Natural killer cell (primary cell): ENCODE results near the gene CCL26. TPM values are rescaled to one million over a fixed set of nuclear protein-coding genes. Genes with fewer than 3 reads are reported as not detected.
A peak's percentile ranks its signal among the peaks of the same experiment; 100 is the strongest.
"Not testable (repeated sequence)": the region's sequence is repeated elsewhere in the genome, so short reads cannot be mapped to it uniquely, and the experiment has no call there.

Experiments used
- ATAC-seq, 3 donors: fragments of 150-1000 bp in 2 of 3; fragments of 200-7000 bp in 1 of 3; cut with Tn5 transposase; 1 replicate in 1 of 3; 2 replicates in 2 of 3; pipeline ENCODE4 v1.10.0; 2021; ENCODE audit warnings: mild to moderate bottlenecking in 2 of 3, moderate library complexity in 2 of 3
- DNase-seq, 2 donors: peaks; one replicate each; pipeline versions ENCODE4 v3.0.0 to v3.0.0-alpha.2; 2013 to 2021; ENCODE audit warnings: mixed read lengths in 1 of 2
- H3K27ac ChIP-seq: one replicate; pipeline ENCODE4 v1.5.1; 2013; ENCODE audit warnings: mild to moderate bottlenecking, low read length
- H3K27me3 ChIP-seq: one replicate; pipeline ENCODE4 v1.6.1; 2013; ENCODE audit warnings: low read length; ENCODE audit not compliant: control insufficient read depth, insufficient read depth
- H3K36me3 ChIP-seq: one replicate; pipeline ENCODE4 v1.6.1; 2013; ENCODE audit warnings: low read length; ENCODE audit not compliant: control insufficient read depth, insufficient read depth
- H3K4me1 ChIP-seq: one replicate; pipeline ENCODE4 v1.6.1; 2013; ENCODE audit warnings: low read length; ENCODE audit not compliant: control insufficient read depth, insufficient read depth
- H3K4me3 ChIP-seq: one replicate; pipeline ENCODE4 v1.5.1; 2013; ENCODE audit warnings: low read length
- H3K9me3 ChIP-seq: one replicate; pipeline ENCODE4 v1.6.1; 2013; ENCODE audit warnings: low read length; ENCODE audit not compliant: control insufficient read depth, insufficient read depth
- H3K27ac Mint-ChIP-seq, 2 donors: one replicate each; pipeline ENCODE4 v1.8.0; 2022; ENCODE audit warnings: mild to moderate bottlenecking in 2 of 2, mixed read lengths in 2 of 2, moderate library complexity in 1 of 2
- H3K27me3 Mint-ChIP-seq, 2 donors: one replicate each; pipeline ENCODE4 v1.8.0; 2022; ENCODE audit warnings: low read depth in 2 of 2, mixed read lengths in 2 of 2
- H3K36me3 Mint-ChIP-seq: one replicate; pipeline ENCODE4 v1.8.0; 2022; ENCODE audit warnings: mixed read lengths
- H3K4me1 Mint-ChIP-seq, 2 donors: one replicate each; pipeline ENCODE4 v1.8.0; 2022; ENCODE audit warnings: mixed read lengths in 2 of 2
- H3K4me3 Mint-ChIP-seq: one replicate; pipeline ENCODE4 v1.8.0; 2022; ENCODE audit warnings: mild to moderate bottlenecking, moderate library complexity, mixed read lengths
- H3K9me3 Mint-ChIP-seq, 2 donors: one replicate each; pipeline ENCODE4 v1.8.0; 2022; ENCODE audit warnings: mixed read lengths in 2 of 2
- WGBS: methylation state at CpG from one replicate; pipeline ENCODE4 v1.1.7; 2013; ENCODE audit warnings: missing lambda C conversion rate; ENCODE audit not compliant: insufficient coverage; 5-methylcytosine and 5-hydroxymethylcytosine counted together
- intact Hi-C: fragments of 100-400 bp; cut with micrococcal nuclease; formaldehyde crosslinking; loops from one replicate; pipeline ENCODE4 v1.14.2; 2022
- total RNA-seq, 4 donors: library from RNA; stranded (reverse); fragments of 120-200 nt in 1 of 4; gene quantifications; one replicate each; pipeline versions ENCODE4 v1.2.3 to v1.2.4, GENCODE V29; 2013 to 2022
- TF ChIP-seq, protein P1 (sequence below): fragments of 200-600 bp; IDR thresholded peaks from one replicate; pipeline ENCODE4 v1.8.0; 2022; ENCODE audit warnings: antibody characterized with exemption

CCL26 gene
- total RNA-seq, 3 donors from 2014 or later (not counting 1 experiment from before 2014, with no cell fraction given) = not detected

DNA sequence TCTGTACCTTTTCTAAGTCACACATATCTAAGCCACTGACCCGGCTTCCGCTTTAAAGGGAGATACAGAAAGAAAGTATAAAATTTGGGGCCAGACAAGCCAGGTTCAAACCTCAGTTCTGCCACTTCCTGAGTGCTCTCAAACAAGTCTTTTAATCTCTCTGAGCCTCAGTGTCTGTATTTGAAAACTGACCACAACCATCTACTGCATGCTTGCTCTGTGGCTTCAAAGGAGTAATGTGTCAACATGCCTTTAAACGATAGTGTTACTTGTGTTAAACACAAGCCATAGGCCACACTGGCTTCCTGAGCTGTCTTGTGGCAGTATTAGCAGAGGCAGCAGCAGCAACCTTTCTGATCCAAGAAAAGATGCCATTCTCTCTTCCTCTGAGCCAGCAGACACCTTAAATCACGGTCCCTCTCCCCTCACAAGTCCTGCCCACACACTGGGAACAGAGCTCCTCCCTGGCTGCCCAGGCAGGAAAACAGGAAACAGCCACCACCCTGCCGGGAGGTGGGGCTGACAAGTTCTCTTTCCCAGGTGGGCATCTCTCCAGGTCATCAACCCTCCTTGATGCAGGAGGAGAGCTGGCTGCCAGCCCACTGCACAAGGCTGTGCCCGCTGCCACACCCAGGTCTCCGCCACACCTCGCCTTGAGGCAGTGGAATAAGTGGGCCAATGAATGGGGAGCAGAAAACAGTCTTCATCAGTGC is 44.0 kb downstream of the CCL26 start:
- peak; percentile 80 to 92 (median 89) for ATAC-seq
- peaks cover 0 to 2% of the 10 kb centered on the region in 2 donors for H3K27me3 Mint-ChIP-seq
- TF ChIP-seq, protein P1, sequence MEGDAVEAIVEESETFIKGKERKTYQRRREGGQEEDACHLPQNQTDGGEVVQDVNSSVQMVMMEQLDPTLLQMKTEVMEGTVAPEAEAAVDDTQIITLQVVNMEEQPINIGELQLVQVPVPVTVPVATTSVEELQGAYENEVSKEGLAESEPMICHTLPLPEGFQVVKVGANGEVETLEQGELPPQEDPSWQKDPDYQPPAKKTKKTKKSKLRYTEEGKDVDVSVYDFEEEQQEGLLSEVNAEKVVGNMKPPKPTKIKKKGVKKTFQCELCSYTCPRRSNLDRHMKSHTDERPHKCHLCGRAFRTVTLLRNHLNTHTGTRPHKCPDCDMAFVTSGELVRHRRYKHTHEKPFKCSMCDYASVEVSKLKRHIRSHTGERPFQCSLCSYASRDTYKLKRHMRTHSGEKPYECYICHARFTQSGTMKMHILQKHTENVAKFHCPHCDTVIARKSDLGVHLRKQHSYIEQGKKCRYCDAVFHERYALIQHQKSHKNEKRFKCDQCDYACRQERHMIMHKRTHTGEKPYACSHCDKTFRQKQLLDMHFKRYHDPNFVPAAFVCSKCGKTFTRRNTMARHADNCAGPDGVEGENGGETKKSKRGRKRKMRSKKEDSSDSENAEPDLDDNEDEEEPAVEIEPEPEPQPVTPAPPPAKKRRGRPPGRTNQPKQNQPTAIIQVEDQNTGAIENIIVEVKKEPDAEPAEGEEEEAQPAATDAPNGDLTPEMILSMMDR = no peak
- no peaks in the 10 kb centered on the region for H3K36me3 ChIP-seq
- no peak overlapping the region for H3K4me3 ChIP-seq
- peak overlapping the region; percentile 70 for H3K27ac ChIP-seq
- peak overlapping the region; percentile 72 to 92 for H3K27ac Mint-ChIP-seq
- no peaks in the 10 kb centered on the region for H3K27me3 ChIP-seq
- peaks cover 53 to 55% of the 10 kb centered on the region in 2 donors for H3K4me1 Mint-ChIP-seq
- H3K36me3 Mint-ChIP-seq = no peaks in the 10 kb centered on the region
- intact Hi-C loops = loop anchor here (1.0 kb wide), 2 partner anchors 11 to 48 kb away; no protein-coding TSS in a partner anchor
- no peaks in the 10 kb centered on the region for H3K9me3 ChIP-seq
- peak; percentile 45 to 84 for DNase-seq
- WGBS = 20% methylated on average over 8 of the region's 8 CpGs
- peaks cover 92% of the 10 kb centered on the region for H3K4me1 ChIP-seq
- H3K9me3 Mint-ChIP-seq = no peaks in the 10 kb centered on the region
- H3K4me3 Mint-ChIP-seq = peak overlapping the region; percentile 78

DNA sequence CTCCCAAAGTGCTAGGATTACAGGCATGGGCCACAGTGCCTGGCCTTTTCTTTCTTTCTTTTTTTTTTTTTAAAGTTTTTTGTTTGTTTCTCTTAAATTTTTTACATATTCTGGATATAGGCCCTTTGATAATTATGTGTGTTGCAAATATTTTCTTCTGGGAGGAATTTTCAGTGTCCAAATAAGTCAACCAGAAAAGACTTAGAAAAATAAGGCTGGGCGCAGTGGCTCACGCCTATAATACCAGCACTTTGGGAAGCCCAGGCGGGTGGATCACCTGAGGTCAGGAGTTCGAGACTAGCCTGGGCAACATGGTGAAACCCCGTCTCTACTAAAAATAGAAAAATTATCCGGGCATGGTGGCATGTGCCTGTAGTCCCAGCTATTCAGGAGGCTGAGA is 44.7 kb downstream of the CCL26 start:
- H3K9me3 ChIP-seq, H3K27me3 ChIP-seq, ATAC-seq, intact Hi-C loops, H3K4me3 ChIP-seq, H3K36me3 Mint-ChIP-seq, DNase-seq, H3K27me3 Mint-ChIP-seq, H3K9me3 Mint-ChIP-seq, H3K36me3 ChIP-seq: not testable (repeated sequence)
- peaks cover 47 to 49% of the 10 kb centered on the region in 2 donors for H3K4me1 Mint-ChIP-seq
- peak overlapping the region; percentile 78 for H3K4me3 Mint-ChIP-seq
- H3K4me1 ChIP-seq = peaks cover 86% of the 10 kb centered on the region
- peak overlapping the region; percentile 72 to 92 for H3K27ac Mint-ChIP-seq
- WGBS = 65% methylated on average over 6 of the region's 6 CpGs
- peak overlapping the region; percentile 70 for H3K27ac ChIP-seq

DNA sequence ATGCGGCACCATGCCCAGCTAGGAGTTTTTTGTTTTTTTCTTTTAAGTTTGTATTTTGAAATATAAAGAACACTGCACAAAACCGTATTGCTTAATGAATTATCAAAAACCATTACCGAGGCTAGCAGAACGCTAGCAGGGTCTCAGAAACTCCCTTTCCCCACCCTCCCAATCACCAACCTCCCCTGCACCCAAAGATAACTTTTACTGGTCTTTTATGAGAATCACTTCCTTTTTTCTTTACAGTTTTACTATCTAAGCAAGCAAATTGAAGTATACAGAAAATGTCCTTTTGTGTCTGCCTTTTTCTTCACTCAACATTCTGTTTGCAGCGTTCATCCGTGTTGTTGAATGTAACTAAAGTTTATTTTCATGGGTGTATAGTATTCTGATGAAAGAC is 46.7 kb downstream of the CCL26 start:
- no peak overlapping the region for H3K27ac ChIP-seq
- WGBS = 60% methylated on average over 4 of the region's 6 CpGs

DNA sequence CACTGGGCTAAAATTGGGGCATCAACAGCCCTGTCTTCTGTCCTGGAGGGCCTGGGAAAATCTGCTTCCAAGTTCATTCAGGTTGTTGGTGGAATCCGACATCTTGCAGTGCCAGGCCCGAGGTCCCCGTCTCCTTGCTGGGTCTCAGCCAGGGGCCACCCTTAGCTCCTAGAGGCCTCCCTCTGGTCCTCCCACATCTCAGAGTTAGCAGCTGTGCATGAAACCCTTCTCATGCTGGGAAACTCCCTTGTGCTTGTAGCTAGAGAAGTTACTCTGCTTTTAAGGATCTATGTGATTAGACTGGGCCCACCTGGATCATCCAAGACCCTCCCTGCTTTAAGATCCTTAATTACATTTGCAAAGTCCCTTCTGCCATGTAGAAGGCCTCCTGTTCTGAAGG is 48.6 kb downstream of the CCL26 start:
- peaks cover 20% of the 10 kb centered on the region in 2 donors for H3K4me1 Mint-ChIP-seq
- no peak overlapping the region for H3K27ac Mint-ChIP-seq
- TF ChIP-seq, protein P1 = no peak
- H3K4me1 ChIP-seq = peaks cover 46% of the 10 kb centered on the region
- no peak overlapping the region for H3K4me3 ChIP-seq
- H3K4me3 Mint-ChIP-seq = no peak overlapping the region
- DNase-seq (no peak), ATAC-seq (no peak)
- H3K36me3 ChIP-seq = no peaks in the 10 kb centered on the region
- H3K27me3 Mint-ChIP-seq = no peaks in the 10 kb centered on the region
- no peaks in the 10 kb centered on the region for H3K9me3 ChIP-seq
- H3K36me3 Mint-ChIP-seq = no peaks in the 10 kb centered on the region
- intact Hi-C loops = no loop called here
- no peaks in the 10 kb centered on the region for H3K9me3 Mint-ChIP-seq
- no peaks in the 10 kb centered on the region for H3K27me3 ChIP-seq
- no peak overlapping the region for H3K27ac ChIP-seq
- WGBS = 93% methylated on average over 3 of the region's 3 CpGs

More for the DNA sequence above, 46.7 kb downstream of the CCL26 start:
- Mint-ChIP-seq H3K4me1 (peaks cover 29 to 37% of the 10 kb centered on the region in 2 donors), H3K27ac (no peak overlapping the region), H3K36me3 (no peaks in the 10 kb centered on the region), H3K27me3 (peaks cover 0 to 2% of the 10 kb centered on the region in 2 donors), H3K4me3 (no peak overlapping the region), H3K9me3 (no peaks in the 10 kb centered on the region)
- Histone ChIP-seq H3K9me3 (no peaks in the 10 kb centered on the region), H3K36me3 (no peaks in the 10 kb centered on the region), H3K27me3 (no peaks in the 10 kb centered on the region), H3K4me3 (no peak overlapping the region), H3K4me1 (peaks cover 65% of the 10 kb centered on the region)
- TF ChIP-seq, protein P1 = no peak
- ATAC-seq (no peak), DNase-seq (no peak)
- intact Hi-C loops = no loop called here
